Measurements from ENCODE around the gene DOC2A.
"Not testable (repeated sequence)": the region's sequence is repeated elsewhere in the genome, so short reads cannot be mapped to it uniquely, and the experiment has no call there.

Gene DOC2A

DNA sequence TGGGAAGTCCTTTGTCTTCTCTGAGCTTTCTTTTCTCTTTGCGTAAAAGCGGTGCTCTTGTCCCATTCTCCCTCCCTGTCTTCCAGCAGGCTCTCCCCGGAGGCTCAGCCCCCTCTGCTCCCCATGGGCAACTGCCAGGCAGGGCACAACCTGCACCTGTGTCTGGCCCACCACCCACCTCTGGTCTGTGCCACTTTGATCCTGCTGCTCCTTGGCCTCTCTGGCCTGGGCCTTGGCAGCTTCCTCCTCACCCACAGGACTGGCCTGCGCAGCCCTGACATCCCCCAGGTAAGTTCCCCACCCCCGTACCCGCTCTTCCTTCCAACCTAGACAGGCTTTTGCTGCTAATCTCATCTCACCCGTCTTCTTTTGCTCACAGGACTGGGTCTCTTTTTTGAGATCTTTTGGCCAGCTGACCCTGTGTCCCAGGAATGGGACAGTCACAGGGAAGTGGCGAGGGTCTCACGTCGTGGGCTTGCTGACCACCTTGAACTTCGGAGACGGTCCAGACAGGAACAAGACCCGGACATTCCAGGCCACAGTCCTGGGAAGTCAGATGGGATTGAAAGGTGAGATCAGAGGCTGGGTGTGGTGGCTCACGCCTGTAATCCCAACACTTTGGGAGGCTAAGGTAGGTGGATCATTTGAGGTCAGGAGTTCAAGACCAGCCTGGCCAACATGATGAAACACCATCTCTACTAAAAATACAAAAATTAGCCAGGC is 47.6 kb downstream of the DOC2A start:
- no peak for DNase-seq

DNA sequence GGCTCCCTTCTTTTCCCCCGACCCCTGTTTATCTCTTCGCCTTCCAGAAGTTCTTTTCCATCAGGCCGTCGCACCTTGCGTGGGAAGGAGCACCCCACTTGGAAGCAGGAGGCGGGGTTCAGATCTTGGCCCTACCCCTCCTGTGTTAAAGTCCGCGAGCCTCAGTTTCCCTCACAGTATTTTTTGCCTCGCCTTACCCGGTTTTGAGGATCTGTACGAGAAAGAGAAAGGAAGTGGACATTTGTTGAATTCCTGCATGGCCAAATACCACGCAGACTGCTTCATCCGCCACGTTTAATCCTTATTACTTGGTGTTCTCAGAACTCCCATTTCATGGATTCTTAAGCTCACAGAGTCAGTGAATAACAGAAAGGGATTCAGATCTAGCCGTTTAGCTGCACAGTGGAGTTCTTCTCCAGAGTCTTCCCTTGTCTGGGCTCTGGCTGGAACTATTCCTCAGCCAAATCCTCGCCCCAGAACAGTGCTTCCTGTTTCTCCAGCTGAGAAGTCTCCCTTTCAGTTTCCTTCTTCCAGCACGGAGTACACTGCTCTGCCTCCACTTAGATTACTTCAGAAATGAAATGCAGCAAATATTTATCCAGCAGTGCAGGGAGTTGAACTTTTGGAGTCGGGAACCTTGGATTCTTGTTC is 48.4 kb downstream of the DOC2A start:
- DNase-seq: peak; percentile 22

DNA sequence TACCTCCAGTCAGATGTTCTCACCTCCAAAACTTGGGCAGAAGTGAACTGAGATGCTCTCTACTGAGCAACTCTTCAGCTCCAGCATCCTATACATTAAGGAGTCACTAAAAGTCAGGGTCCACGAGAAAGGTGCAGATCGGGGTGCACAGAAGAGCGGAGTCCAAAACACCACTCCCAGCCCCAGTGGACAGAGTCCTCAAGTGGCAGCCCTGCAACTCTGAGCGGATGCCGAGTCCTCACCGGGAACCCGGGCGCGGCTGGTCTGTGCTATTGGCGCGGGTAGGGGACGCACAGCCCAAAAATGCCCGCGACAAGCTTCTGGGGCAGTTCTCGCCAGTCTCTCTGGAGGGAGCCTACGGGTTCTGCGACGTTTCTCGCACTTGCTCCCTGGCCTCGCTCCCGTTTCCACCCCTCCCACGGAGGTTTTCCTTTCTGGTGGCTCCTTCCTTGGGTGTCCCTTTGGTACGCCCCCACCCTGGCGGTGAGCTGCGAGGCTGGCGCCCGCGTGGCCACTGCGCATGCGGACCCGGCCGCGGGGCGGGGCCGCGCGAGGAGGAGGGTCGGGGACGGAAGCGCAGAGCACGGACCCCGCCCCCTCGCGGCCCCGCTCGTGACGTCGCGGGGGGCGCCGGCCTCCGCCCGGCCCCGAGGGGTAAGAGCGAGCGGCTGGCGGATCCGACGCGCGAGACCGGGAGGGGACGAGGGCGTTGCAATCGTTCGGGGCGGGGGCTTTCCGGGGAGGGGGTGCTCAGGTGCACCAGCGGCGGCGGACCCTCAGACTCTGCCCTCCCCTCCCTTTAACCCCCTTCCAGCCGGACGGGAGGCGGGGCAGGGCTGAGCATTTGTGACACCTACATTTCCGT is 49.1 kb downstream of the DOC2A start, which contains the start of gene TMEM219:
TSS of gene TMEM219 (plus strand) at position 601 of the 865 bp plus-strand sequence. CDS start 1,065 bp downstream, outside the sequence.
- DNase-seq: peak; percentile 92

DNA sequence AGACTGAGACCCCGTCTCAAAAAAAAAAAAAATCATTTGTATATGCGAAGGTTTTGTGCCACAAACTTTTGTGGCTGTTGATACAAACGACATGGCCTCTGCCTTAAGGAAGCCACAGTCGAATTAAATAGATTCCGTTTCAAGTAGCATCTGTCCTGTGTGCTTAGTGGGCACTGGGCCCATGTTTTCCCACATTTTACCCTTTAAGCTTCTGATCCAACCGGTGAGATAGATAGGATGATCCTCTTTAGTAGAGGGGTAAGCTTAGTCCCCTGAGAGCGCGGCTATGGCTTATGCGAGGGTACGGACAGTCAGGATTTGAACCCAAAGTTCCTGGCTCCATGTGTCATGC is 49.7 kb downstream of the DOC2A start:
- DNase-seq: no peak

DNA sequence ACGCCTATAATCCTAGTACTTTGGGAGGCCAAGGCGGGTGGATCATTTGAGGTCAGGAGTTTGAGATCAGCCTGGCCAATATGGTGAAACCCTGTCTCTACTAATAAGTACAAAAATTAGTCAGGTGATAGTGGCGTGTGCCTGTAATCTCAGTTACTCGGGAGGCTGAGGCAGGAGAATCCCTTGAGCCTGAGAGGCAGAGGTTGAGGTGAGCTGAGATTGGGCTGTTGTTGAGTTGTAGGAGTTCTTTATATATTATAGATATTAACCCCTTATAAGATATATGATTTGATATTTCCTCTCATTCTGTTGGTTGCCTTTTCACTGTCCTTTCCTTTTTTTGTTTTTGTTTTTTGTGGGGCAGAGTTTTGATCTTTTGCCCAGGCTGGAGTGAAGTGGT is 51.0 kb downstream of the DOC2A start:
- not testable (repeated sequence) for DNase-seq

- no peak for DNase-seq
Measured at GRCh38 chr16:29959293-29959692, 51.5 kb downstream of the DOC2A start.

DNA sequence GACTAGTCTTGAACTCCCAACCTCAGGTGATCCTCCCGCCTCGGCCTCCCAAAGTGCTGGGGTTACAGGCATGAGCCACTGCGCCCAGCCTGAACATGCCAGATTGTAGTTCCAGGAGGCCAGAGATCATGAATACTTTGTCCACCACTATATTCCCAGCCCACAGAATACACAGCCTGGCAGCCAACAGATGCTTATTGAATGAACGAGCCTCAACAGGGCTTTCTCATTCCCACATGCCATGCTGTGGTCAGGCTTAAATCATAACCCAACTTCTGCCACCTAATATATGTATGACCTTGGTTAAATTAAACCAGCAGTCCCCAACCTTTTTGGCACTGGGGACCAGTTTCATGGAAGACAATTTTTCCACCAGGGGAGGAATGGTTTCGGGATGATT is 52.1 kb downstream of the DOC2A start:
- no peak for DNase-seq
